HCT116 (cell line): ENCODE data around the gene ABLIM1. TPM values are rescaled to one million over a fixed set of nuclear protein-coding genes. Genes with fewer than 3 reads are reported as not detected.

ENCODE experiments used
- ATAC-seq: fragments of 200-7000 bp; cut with Tn5 transposase; 2 replicates; pipeline ENCODE4 v1.9.1; 2020; ENCODE audit warnings: mild to moderate bottlenecking, moderate library complexity
- BruUV-seq: library from RNA; stranded (reverse); fragments of 400-500 nt; replicated peaks from 2 replicates; lab custom pipeline; 2021; lab: Mats Ljungman, UMichigan
- CTCF ChIA-PET: fragments of 300-600 bp; sonication (Branson Sonifier 250); formaldehyde crosslinking; loops from one replicate; lab custom pipeline; 2021; ENCODE audit warnings: antibody characterized with exemption; lab: Charles Lee
- POLR2A ChIA-PET: fragments of 300-600, 350-600 bp; sonication (Branson Sonifier 250); formaldehyde crosslinking; loops from one replicate; lab custom pipeline; 2021; ENCODE audit warnings: antibody characterized with exemption; lab: Charles Lee
- RAD21 ChIA-PET, 2 experiments: fragments of 300-600 bp; sonication (Branson Sonifier 250); formaldehyde crosslinking; loops; one replicate each; lab custom pipeline; 2023; ENCODE audit warnings: low total read pairs in 2 of 2; ENCODE audit not compliant: uncharacterized antibody in 2 of 2, unreplicated experiment in 2 of 2, low non-redundant PET in 1 of 2; lab: Charles Lee
- DNase-seq: peaks from one replicate; pipeline ENCODE4 v3.0.0-alpha.2; 2010; ENCODE audit warnings: low read depth, low spot score
- H2AFZ ChIP-seq: fragments of 200-600 bp; shearing (Covaris generic), sonication (generic); 2 replicates; pipeline ENCODE4 v1.6.1; 2017; ENCODE audit warnings: low read depth, mixed run types, mixed read lengths, antibody characterized with exemption, low read length; ENCODE audit not compliant: poor library complexity, severe bottlenecking
- H3K27ac ChIP-seq: 2 replicates; pipeline ENCODE4 v1.5.1; 2012; ENCODE audit warnings: low read depth, low read length
- H3K27me3 ChIP-seq: fragments of 200-600 bp; sonication (generic); 2 replicates; pipeline ENCODE4 v1.6.1; 2016; ENCODE audit warnings: mixed run types, low read length, mixed read lengths; ENCODE audit not compliant: insufficient read depth
- H3K36me3 ChIP-seq, 2 experiments: fragments of 200-500 bp in 1 of 2; fragments of 200-600 bp in 1 of 2; sonication (Bioruptor generic) in 1 of 2; sonication (generic) in 1 of 2; 2 replicates each; pipeline versions ENCODE4 v1.5.1 to v1.6.1; 2014 to 2016; ENCODE audit warnings: low read length in 2 of 2, inconsistent platforms in 1 of 2, mixed read lengths in 1 of 2, mixed run types in 1 of 2; ENCODE audit not compliant: insufficient read depth in 2 of 2, control insufficient read depth in 1 of 2
- H3K4me1 ChIP-seq, 2 experiments: fragments of 200-600 bp in 1 of 2; sonication (generic) in 1 of 2; 2 replicates each; pipeline versions ENCODE4 v1.5.1 to v1.6.1; 2012 to 2017; ENCODE audit warnings: low read length in 2 of 2, inconsistent platforms in 1 of 2, mild to moderate bottlenecking in 1 of 2, mixed read lengths in 1 of 2, mixed run types in 1 of 2, moderate library complexity in 1 of 2; ENCODE audit not compliant: insufficient read depth in 2 of 2, control insufficient read depth in 1 of 2
- H3K4me2 ChIP-seq: fragments of 200-600 bp; sonication (generic); 2 replicates; pipeline ENCODE4 v1.6.1; 2017; ENCODE audit warnings: mixed run types, low read length, mixed read lengths
- H3K4me3 ChIP-seq, 2 experiments: fragments of 200-600 bp in 1 of 2; sonication (generic) in 1 of 2; replicated peaks in 1 of 2; 2 replicates each; pipeline ENCODE4 v1.5.1; 2011 to 2016; ENCODE audit warnings: low read length in 2 of 2, control low read depth in 1 of 2, low read depth in 1 of 2, mild to moderate bottlenecking in 1 of 2, mixed read lengths in 1 of 2, mixed run types in 1 of 2
- H3K79me2 ChIP-seq: fragments of 200-600 bp; sonication (generic); 2 replicates; pipeline ENCODE4 v1.6.1; 2017; ENCODE audit warnings: mild to moderate bottlenecking, mixed run types, low read length, moderate library complexity, mixed read lengths; ENCODE audit not compliant: insufficient read depth
- H3K9ac ChIP-seq: fragments of 200-600 bp; sonication (generic); 2 replicates; pipeline ENCODE4 v1.6.1; 2016; ENCODE audit warnings: low read length, mixed read lengths
- H3K9me2 ChIP-seq: fragments of 200-600 bp; sonication (generic), shearing (Covaris generic); 2 replicates; pipeline ENCODE4 v1.6.1; 2017; ENCODE audit warnings: mixed run types, mild to moderate bottlenecking, moderate library complexity; ENCODE audit not compliant: insufficient read depth
- H3K9me3 ChIP-seq, 2 experiments: fragments of 200-500 bp in 1 of 2; fragments of 200-600 bp in 1 of 2; sonication (Bioruptor generic) in 1 of 2; sonication (generic) in 1 of 2; 2 replicates each; pipeline ENCODE4 v1.6.1; 2014 to 2017; ENCODE audit warnings: low read length in 2 of 2, mixed read lengths in 2 of 2, inconsistent platforms in 1 of 2, low read depth in 1 of 2, mild to moderate bottlenecking in 1 of 2, mixed run types in 1 of 2, moderate library complexity in 1 of 2; ENCODE audit not compliant: control insufficient read depth in 1 of 2, insufficient read depth in 1 of 2
- H4K20me1 ChIP-seq: fragments of 200-600 bp; sonication (generic), shearing (Covaris generic); 2 replicates; pipeline ENCODE4 v1.6.1; 2017; ENCODE audit warnings: mixed run types, mild to moderate bottlenecking, moderate library complexity; ENCODE audit not compliant: insufficient read depth
- CBX3 ChIP-seq: IDR thresholded peaks from 2 replicates; pipeline ENCODE4 v1.6.1; 2012; ENCODE audit warnings: low read depth
- CEBPB ChIP-seq: IDR thresholded peaks from 2 replicates; pipeline ENCODE4 v1.6.1; 2012; ENCODE audit warnings: low read depth
- EGR1 ChIP-seq: IDR thresholded peaks from 2 replicates; pipeline ENCODE4 v1.6.1; 2012; ENCODE audit warnings: low read depth
- ELF1 ChIP-seq: IDR thresholded peaks from 2 replicates; pipeline ENCODE4 v1.6.1; 2012; ENCODE audit warnings: low read depth, borderline replicate concordance
- EZH2 ChIP-seq: fragments of 200-600 bp; sonication (generic); IDR thresholded peaks from 2 replicates; pipeline ENCODE4 v1.6.1; 2017; ENCODE audit warnings: antibody characterized with exemption, mixed run types
- EZH2phosphoT487 ChIP-seq: fragments of 200-600 bp; IDR thresholded peaks from 2 replicates; pipeline ENCODE4 v1.6.1; 2018; ENCODE audit warnings: antibody characterized with exemption, borderline replicate concordance
- JUND ChIP-seq: IDR thresholded peaks from 2 replicates; pipeline ENCODE4 v1.6.1; 2012
- POLR2AphosphoS5 ChIP-seq: IDR thresholded peaks from 2 replicates; pipeline ENCODE4 v1.6.1; 2011; ENCODE audit warnings: mild to moderate bottlenecking, low read depth, low read length, moderate library complexity
- SP1 ChIP-seq: IDR thresholded peaks from 2 replicates; pipeline ENCODE4 v1.6.1; 2012; ENCODE audit warnings: low read depth
- TCF7L2 ChIP-seq: IDR thresholded peaks from 2 replicates; pipeline ENCODE4 v1.7.0; 2011; ENCODE audit warnings: borderline replicate concordance, inconsistent platforms; ENCODE audit not compliant: insufficient read depth, insufficient read length; ENCODE audit errors: extremely low read depth
- YY1 ChIP-seq: IDR thresholded peaks from 2 replicates; pipeline ENCODE4 v1.6.1; 2011; ENCODE audit warnings: low read length, low read depth, moderate library complexity, mild to moderate bottlenecking; ENCODE audit not compliant: insufficient replicate concordance; ENCODE audit errors: extremely low read depth
- intact Hi-C: fragments of 100-400 bp; cut with micrococcal nuclease; formaldehyde crosslinking; loops from 2 replicates; pipeline ENCODE4 v1.10.0; 2022
- total RNA-seq: library from RNA; stranded (reverse); gene quantifications from one replicate; pipeline ENCODE4 v1.2.1, GENCODE V29; 2021; ENCODE audit not compliant: unreplicated experiment
- TF ChIP-seq, protein P1 (sequence below), 3 experiments: fragments of 200-600 bp in 1 of 3; sonication (generic) in 1 of 3; IDR thresholded peaks in 2 of 3; conservative IDR thresholded peaks in 1 of 3; 2 replicates each; pipeline ENCODE4 v1.5.1; 2012 to 2017; ENCODE audit warnings: low read depth in 2 of 3, low read length in 2 of 3, antibody characterized with exemption in 1 of 3, borderline replicate concordance in 1 of 3, control low read depth in 1 of 3, mild to moderate bottlenecking in 1 of 3, mixed read lengths in 1 of 3, mixed run types in 1 of 3, moderate library complexity in 1 of 3; ENCODE audit not compliant: insufficient read depth in 1 of 3
- TF ChIP-seq, protein P2 (sequence below): IDR thresholded peaks from 2 replicates; pipeline ENCODE4 v1.6.1; 2012
- TF ChIP-seq, protein P3 (sequence below): IDR thresholded peaks from 2 replicates; pipeline ENCODE4 v1.6.1; 2012
- TF ChIP-seq, protein P4 (sequence below): IDR thresholded peaks from 2 replicates; pipeline ENCODE4 v1.6.1; 2011; ENCODE audit warnings: mild to moderate bottlenecking, low read length, moderate library complexity; ENCODE audit not compliant: insufficient replicate concordance; ENCODE audit errors: extremely low read depth

The ABLIM1 gene
- total RNA-seq, 1 experiment from 2014 or later: 96.2 TPM

DNA sequence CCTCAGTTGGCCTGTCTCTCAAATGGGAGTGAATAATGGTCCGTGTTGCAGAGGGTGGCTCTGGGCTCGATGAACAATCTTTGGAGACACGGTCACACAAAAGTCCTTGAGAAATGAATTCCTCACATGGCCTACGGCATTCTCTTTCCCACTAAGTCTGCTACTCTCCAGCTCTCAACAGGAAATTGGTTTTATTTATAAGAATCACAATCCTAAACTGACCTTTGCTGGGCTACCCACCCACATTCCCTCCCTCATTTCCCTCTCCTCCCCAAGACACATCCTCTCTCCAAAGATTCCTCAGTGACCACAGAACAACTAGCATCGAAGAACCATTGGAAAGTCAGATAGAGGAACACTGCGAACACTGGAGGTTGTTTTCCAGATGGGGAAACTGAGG, 258.5 kb downstream of the ABLIM1 start (continued):
- TF ChIP-seq YY1 (no peak), TCF7L2 (no peak), EZH2 (no peak), CEBPB (no peak), EGR1 (no peak), CBX3 (no peak)
- TF ChIP-seq, protein P1, sequence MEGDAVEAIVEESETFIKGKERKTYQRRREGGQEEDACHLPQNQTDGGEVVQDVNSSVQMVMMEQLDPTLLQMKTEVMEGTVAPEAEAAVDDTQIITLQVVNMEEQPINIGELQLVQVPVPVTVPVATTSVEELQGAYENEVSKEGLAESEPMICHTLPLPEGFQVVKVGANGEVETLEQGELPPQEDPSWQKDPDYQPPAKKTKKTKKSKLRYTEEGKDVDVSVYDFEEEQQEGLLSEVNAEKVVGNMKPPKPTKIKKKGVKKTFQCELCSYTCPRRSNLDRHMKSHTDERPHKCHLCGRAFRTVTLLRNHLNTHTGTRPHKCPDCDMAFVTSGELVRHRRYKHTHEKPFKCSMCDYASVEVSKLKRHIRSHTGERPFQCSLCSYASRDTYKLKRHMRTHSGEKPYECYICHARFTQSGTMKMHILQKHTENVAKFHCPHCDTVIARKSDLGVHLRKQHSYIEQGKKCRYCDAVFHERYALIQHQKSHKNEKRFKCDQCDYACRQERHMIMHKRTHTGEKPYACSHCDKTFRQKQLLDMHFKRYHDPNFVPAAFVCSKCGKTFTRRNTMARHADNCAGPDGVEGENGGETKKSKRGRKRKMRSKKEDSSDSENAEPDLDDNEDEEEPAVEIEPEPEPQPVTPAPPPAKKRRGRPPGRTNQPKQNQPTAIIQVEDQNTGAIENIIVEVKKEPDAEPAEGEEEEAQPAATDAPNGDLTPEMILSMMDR (IDR thresholded peaks at IDR 0.05 in 2 of 3, conservative IDR thresholded peaks at IDR 0.05 in 1 of 3; ENCODE audit: borderline replicate concordance in 1 of 3, insufficient read depth in 1 of 3, low read depth in 2 of 3, low read length in 2 of 3): no peak
- TF ChIP-seq, protein P2, sequence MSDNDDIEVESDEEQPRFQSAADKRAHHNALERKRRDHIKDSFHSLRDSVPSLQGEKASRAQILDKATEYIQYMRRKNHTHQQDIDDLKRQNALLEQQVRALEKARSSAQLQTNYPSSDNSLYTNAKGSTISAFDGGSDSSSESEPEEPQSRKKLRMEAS: no peak
- TF ChIP-seq, protein P3, sequence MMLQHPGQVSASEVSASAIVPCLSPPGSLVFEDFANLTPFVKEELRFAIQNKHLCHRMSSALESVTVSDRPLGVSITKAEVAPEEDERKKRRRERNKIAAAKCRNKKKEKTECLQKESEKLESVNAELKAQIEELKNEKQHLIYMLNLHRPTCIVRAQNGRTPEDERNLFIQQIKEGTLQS: no peak

DNA sequence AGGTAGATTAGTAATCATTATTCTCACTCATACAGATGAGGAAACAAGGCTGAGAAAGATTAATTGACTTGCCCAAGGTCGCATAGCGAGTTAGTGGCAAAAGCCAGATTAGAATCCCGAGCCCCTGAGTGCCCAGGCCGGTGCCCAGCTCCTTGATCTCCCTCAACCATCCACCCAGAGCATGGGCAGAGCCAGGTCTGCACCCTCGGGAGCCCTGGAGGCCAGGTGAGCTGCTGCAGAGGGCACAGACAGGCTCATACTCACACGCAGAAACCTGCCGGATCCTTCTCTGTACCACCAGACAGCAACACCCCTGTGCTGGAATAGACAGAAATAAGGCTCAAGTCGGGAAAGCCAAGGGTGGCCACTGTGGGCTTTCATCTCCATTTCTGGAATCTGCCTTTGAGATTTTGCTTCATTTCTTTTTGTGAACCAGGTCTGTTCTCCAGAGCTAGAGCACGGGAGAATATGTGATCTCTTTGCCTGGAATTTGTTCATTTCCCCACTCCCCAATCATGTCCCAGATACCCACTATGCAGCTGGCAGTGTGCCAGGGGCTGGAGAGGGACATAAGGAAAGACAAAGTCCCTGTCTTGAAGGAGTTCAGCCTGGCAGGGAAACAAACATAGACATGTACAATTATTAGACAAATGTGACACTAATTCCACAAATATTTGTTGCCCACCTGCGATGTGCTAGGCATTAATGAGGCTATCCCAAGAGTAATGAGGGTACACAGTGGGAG, 259.3 kb downstream of the ABLIM1 start:
- H3K4me1 ChIP-seq: no peaks in the 10 kb centered on the region
- ChIA-PET RAD21 (no interaction called here), POLR2A (no interaction called here), CTCF (interaction anchor here (1.6 to 2.5 kb wide), 2 partner anchors 10 to 95 kb away, joined by 6 to 16 read pairs; no protein-coding TSS in a partner anchor)
- H3K9me3 ChIP-seq: no peaks in the 10 kb centered on the region
- intact Hi-C loops: no loop called here
- no peaks in the 10 kb centered on the region for H3K79me2 ChIP-seq
- H3K36me3 ChIP-seq: no peaks in the 10 kb centered on the region
- H3K27me3 ChIP-seq: peaks cover 98% of the 10 kb centered on the region
- no peak overlapping the region for H3K9ac ChIP-seq
- no peaks in the 10 kb centered on the region; the same call in 1 of the 2 replicates for H4K20me1 ChIP-seq
- H3K27ac ChIP-seq: no peak overlapping the region
- H2AFZ ChIP-seq: no peak overlapping the region
- no peaks in the 10 kb centered on the region for H3K9me2 ChIP-seq
- H3K4me2 ChIP-seq: no peak overlapping the region
- ATAC-seq (peak; percentile 38; the same call in 1 of the 2 replicates), DNase-seq (no peak)
- no peak overlapping the region for H3K4me3 ChIP-seq
- BruUV-seq: no TSS peak
- TF ChIP-seq, protein P4, sequence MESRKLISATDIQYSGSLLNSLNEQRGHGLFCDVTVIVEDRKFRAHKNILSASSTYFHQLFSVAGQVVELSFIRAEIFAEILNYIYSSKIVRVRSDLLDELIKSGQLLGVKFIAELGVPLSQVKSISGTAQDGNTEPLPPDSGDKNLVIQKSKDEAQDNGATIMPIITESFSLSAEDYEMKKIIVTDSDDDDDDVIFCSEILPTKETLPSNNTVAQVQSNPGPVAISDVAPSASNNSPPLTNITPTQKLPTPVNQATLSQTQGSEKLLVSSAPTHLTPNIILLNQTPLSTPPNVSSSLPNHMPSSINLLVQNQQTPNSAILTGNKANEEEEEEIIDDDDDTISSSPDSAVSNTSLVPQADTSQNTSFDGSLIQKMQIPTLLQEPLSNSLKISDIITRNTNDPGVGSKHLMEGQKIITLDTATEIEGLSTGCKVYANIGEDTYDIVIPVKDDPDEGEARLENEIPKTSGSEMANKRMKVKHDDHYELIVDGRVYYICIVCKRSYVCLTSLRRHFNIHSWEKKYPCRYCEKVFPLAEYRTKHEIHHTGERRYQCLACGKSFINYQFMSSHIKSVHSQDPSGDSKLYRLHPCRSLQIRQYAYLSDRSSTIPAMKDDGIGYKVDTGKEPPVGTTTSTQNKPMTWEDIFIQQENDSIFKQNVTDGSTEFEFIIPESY: no peak
- TF ChIP-seq EGR1 (no peak), SP1 (no peak), JUND (no peak), ELF1 (no peak), EZH2phosphoT487 (no peak), POLR2AphosphoS5 (no peak), EZH2 (no peak)
- TF ChIP-seq, protein P2: no peak
